H1 (cell line): ENCODE data around the gene URGCP. TPM values are rescaled to one million over a fixed set of nuclear protein-coding genes. Genes with fewer than 3 reads are reported as not detected.

Source experiments
- CTCF ChIA-PET: fragments of 300-600 bp; sonication (Branson Sonifier 250); formaldehyde crosslinking; loops from one replicate; lab custom pipeline; 2021; ENCODE audit not compliant: partially characterized antibody; lab: Charles Lee
- POLR2A ChIA-PET: fragments of 300-600 bp; sonication (Branson Sonifier 250); formaldehyde crosslinking; loops from one replicate; lab custom pipeline; 2021; ENCODE audit warnings: inconsistent platforms; ENCODE audit not compliant: partially characterized antibody; lab: Charles Lee
- DNase-seq, 2 experiments: peaks; one replicate each; pipeline versions ENCODE4 v3.0.0 to v3.0.0-alpha.2; 2010 to 2022; ENCODE audit warnings: low spot score in 2 of 2, low read depth in 1 of 2, mixed read lengths in 1 of 2
- FAIRE-seq: peaks from 2 replicates; lab custom pipeline; 2011; peaks lifted over from hg19 to GRCh38; lab: Jason Lieb, UNC
- H2AFZ ChIP-seq: 2 replicates; pipeline ENCODE4 v1.8.1; 2012; ENCODE audit warnings: low read length, inconsistent platforms
- H2AK5ac ChIP-seq: 2 replicates; pipeline ENCODE4 v1.6.1; 2013; ENCODE audit warnings: low read depth, low read length
- H2BK120ac ChIP-seq: replicated peaks from 2 replicates; pipeline ENCODE3; 2013; ENCODE audit warnings: low read depth, low read length, inconsistent platforms
- H2BK12ac ChIP-seq: 2 replicates; pipeline ENCODE4 v1.6.1; 2013; ENCODE audit warnings: low read depth, low read length
- H2BK15ac ChIP-seq: 2 replicates; pipeline ENCODE4 v1.6.1; 2013; ENCODE audit warnings: low read length
- H2BK20ac ChIP-seq: 2 replicates; pipeline ENCODE4 v1.6.1; 2013; ENCODE audit warnings: low read length
- H2BK5ac ChIP-seq: 2 replicates; pipeline ENCODE4 v1.6.1; 2013; ENCODE audit warnings: low read depth, low read length
- H3K14ac ChIP-seq: 2 replicates; pipeline ENCODE4 v1.6.1; 2013; ENCODE audit warnings: inconsistent platforms; ENCODE audit not compliant: insufficient read length
- H3K18ac ChIP-seq: 2 replicates; pipeline ENCODE4 v1.6.1; 2013; ENCODE audit warnings: low read length; ENCODE audit errors: extremely low read depth
- H3K23ac ChIP-seq: 2 replicates; pipeline ENCODE4 v1.6.1; 2013; ENCODE audit warnings: inconsistent platforms; ENCODE audit not compliant: insufficient read length
- H3K23me2 ChIP-seq: 2 replicates; pipeline ENCODE4 v1.6.1; 2013; ENCODE audit warnings: low read depth, low read length
- H3K27ac ChIP-seq: 2 replicates; pipeline ENCODE4 v1.6.1; 2011; ENCODE audit warnings: low read depth, low read length, inconsistent platforms
- H3K27me3 ChIP-seq, 4 experiments: replicated peaks in 1 of 4; 1 replicate in 1 of 4; 2 replicates in 3 of 4; pipeline versions ENCODE4 v1.6.1 to v1.8.1; 2011 to 2013; ENCODE audit warnings: low read length in 3 of 4, mild to moderate bottlenecking in 3 of 4, inconsistent platforms in 2 of 4, mixed read lengths in 2 of 4, moderate library complexity in 1 of 4; ENCODE audit not compliant: control insufficient read depth in 3 of 4, insufficient read depth in 3 of 4; ENCODE audit errors: extremely low read depth in 1 of 4
- H3K36me3 ChIP-seq, 4 experiments: 2 replicates each; pipeline versions ENCODE4 v1.6.1 to v1.8.1; 2011 to 2013; ENCODE audit warnings: mild to moderate bottlenecking in 4 of 4, low read length in 3 of 4, moderate library complexity in 2 of 4, control low read depth in 1 of 4, inconsistent platforms in 1 of 4; ENCODE audit not compliant: insufficient read depth in 4 of 4, control insufficient read depth in 2 of 4
- H3K4ac ChIP-seq: replicated peaks from 2 replicates; pipeline ENCODE3; 2013; ENCODE audit warnings: low read length, low read depth, mixed read lengths, inconsistent platforms; ENCODE audit not compliant: insufficient read length
- H3K4me1 ChIP-seq, 4 experiments: replicated peaks in 1 of 4; 1 replicate in 1 of 4; 2 replicates in 3 of 4; pipeline versions ENCODE4 v1.6.1 to v1.8.1; 2011 to 2013; ENCODE audit warnings: low read length in 3 of 4, inconsistent platforms in 2 of 4, mixed read lengths in 1 of 4; ENCODE audit not compliant: insufficient read depth in 4 of 4, control insufficient read depth in 3 of 4
- H3K4me2 ChIP-seq, 2 experiments: 2 replicates each; pipeline versions ENCODE4 v1.6.1 to v1.8.1; 2011 to 2013; ENCODE audit warnings: low read depth in 2 of 2, low read length in 2 of 2, control low read depth in 1 of 2, inconsistent platforms in 1 of 2, mild to moderate bottlenecking in 1 of 2; ENCODE audit not compliant: insufficient read depth in 1 of 2
- H3K4me3 ChIP-seq, 4 experiments: fragments of 200-600, 300-600 bp in 1 of 4; sonication (generic), shearing (Covaris generic), sonication (Bioruptor Twin) in 1 of 4; 2 replicates each; pipeline versions ENCODE4 v1.5.1 to v1.8.1; 2011 to 2016; ENCODE audit warnings: low read length in 4 of 4, low read depth in 3 of 4, control low read depth in 2 of 4, inconsistent platforms in 2 of 4, mild to moderate bottlenecking in 2 of 4, mixed read lengths in 1 of 4, moderate library complexity in 1 of 4; ENCODE audit not compliant: insufficient read depth in 2 of 4; ENCODE audit errors: extremely low read depth in 1 of 4
- H3K56ac ChIP-seq: replicated peaks from 2 replicates; pipeline ENCODE3; 2013; ENCODE audit warnings: low read depth, mild to moderate bottlenecking, mixed read lengths, low read length, inconsistent platforms; ENCODE audit not compliant: insufficient read length
- H3K79me1 ChIP-seq: 2 replicates; pipeline ENCODE4 v1.6.1; 2013; ENCODE audit warnings: low read depth, low read length, control low read depth
- H3K79me2 ChIP-seq, 2 experiments: 2 replicates each; pipeline versions ENCODE4 v1.6.1 to v1.8.1; 2012 to 2013; ENCODE audit warnings: low read length in 2 of 2, mild to moderate bottlenecking in 2 of 2, inconsistent platforms in 1 of 2; ENCODE audit not compliant: insufficient read depth in 2 of 2, control insufficient read depth in 1 of 2
- H3K9ac ChIP-seq, 4 experiments: replicated peaks in 1 of 4; 1 replicate in 1 of 4; 2 replicates in 3 of 4; pipeline versions ENCODE4 v1.6.1 to v1.8.1; 2011 to 2013; ENCODE audit warnings: low read depth in 3 of 4, low read length in 3 of 4, control low read depth in 2 of 4, mild to moderate bottlenecking in 2 of 4, moderate library complexity in 2 of 4, inconsistent platforms in 1 of 4; ENCODE audit errors: extremely low read depth in 1 of 4
- H3K9me3 ChIP-seq, 2 experiments: 2 replicates each; pipeline versions ENCODE4 v1.6.1 to v1.8.1; 2012 to 2013; ENCODE audit warnings: mild to moderate bottlenecking in 2 of 2, moderate library complexity in 2 of 2, control low read depth in 1 of 2, inconsistent platforms in 1 of 2, low read depth in 1 of 2, low read length in 1 of 2, mixed read lengths in 1 of 2; ENCODE audit not compliant: insufficient read depth in 2 of 2
- H4K20me1 ChIP-seq, 2 experiments: replicated peaks in 1 of 2; 2 replicates each; pipeline versions ENCODE3 to v1.8.1; 2011 to 2013; ENCODE audit warnings: inconsistent platforms in 2 of 2, low read length in 2 of 2, mild to moderate bottlenecking in 1 of 2; ENCODE audit not compliant: insufficient read depth in 2 of 2, control insufficient read depth in 1 of 2
- H4K5ac ChIP-seq: 2 replicates; pipeline ENCODE4 v1.6.1; 2013; ENCODE audit warnings: low read length, low read depth, mixed read lengths, inconsistent platforms; ENCODE audit not compliant: insufficient read length
- H4K8ac ChIP-seq: 2 replicates; pipeline ENCODE4 v1.8.0; 2013; ENCODE audit warnings: mild to moderate bottlenecking, moderate library complexity, low read length, inconsistent platforms; ENCODE audit not compliant: insufficient read depth; ENCODE audit errors: extremely low read depth
- H4K91ac ChIP-seq: replicated peaks from 2 replicates; pipeline ENCODE3; 2013; ENCODE audit warnings: low read length, mixed read lengths, inconsistent platforms; ENCODE audit not compliant: insufficient read length
- RBBP5 ChIP-seq: IDR thresholded peaks from 2 replicates; pipeline ENCODE4 v1.7.1; 2012; ENCODE audit warnings: low read depth, mild to moderate bottlenecking, inconsistent platforms, low read length, moderate library complexity, borderline replicate concordance
- WGBS, 2 experiments: shearing (Covaris generic) in 1 of 2; methylation state at CpG; one replicate each; pipeline versions ENCODE4 v1.1.6 to v1.1.7; 2013 to 2015; ENCODE audit warnings: low lambda C conversion rate in 2 of 2, mixed read lengths in 2 of 2, inconsistent platforms in 1 of 2, low coverage in 1 of 2, missing lambda C conversion rate in 1 of 2; ENCODE audit not compliant: insufficient replicate concordance in 2 of 2, insufficient coverage in 1 of 2, insufficient read length in 1 of 2; ENCODE audit errors: extremely low coverage in 1 of 2, missing lambda C conversion rate in 1 of 2; 5-methylcytosine and 5-hydroxymethylcytosine counted together
- polyA plus RNA-seq, 7 experiments: library from polyadenylated mRNA; depleted of rRNA in 3 of 7; stranded (reverse) in 5 of 7; unstranded in 2 of 7; fragments of >200 nt in 5 of 7; fragments of 200-250 nt in 2 of 7; gene quantifications; 1 replicate in 5 of 7; 2 replicates in 1 of 7; 4 replicates in 1 of 7; pipeline versions ENCODE4 v1.2.1 to v1.2.3, GENCODE V29; 2011 to 2013; ENCODE audit warnings: missing spikeins in 2 of 7, mixed read lengths in 2 of 7
- total RNA-seq: library from RNA; stranded (reverse); fragmentation: NEBNext Ultra II Directional; extraction: Animal tissue kit (Norgen Biotek cat#: 25700); gene quantifications from 2 replicates; pipeline ENCODE4 v1.2.1, GENCODE V29; 2021

Gene URGCP
- total and polyA plus RNA-seq, 2 of the 8 experiments (the other 6 are each of a cell fraction or from before 2014, with no cell fraction given): 9.0 to 18.7 TPM

GRCh38 chr7:43884209-43884608 is 22.2 kb downstream of the URGCP start:
- no peak overlapping the region for H3K23ac ChIP-seq

More at GRCh38 chr7:43884209-43884608, 22.2 kb downstream of the URGCP start:
- Histone ChIP-seq H3K27ac (no peak overlapping the region), H3K79me1 (no peaks in the 10 kb centered on the region), H4K5ac (no peak overlapping the region), H3K27me3 (no peaks in the 10 kb centered on the region), H3K4ac (no peak overlapping the region), H2AK5ac (no peak overlapping the region), H3K18ac (no peak overlapping the region), H3K4me2 (no peak overlapping the region), H2BK15ac (no peak overlapping the region), H2BK5ac (no peak overlapping the region), H4K20me1 (peaks cover 0 to 3% of the 10 kb centered on the region in 2 experiments), H4K91ac (no peak overlapping the region), H3K4me3 (no peak overlapping the region), H2BK12ac (no peak overlapping the region), H3K36me3 (no peaks in the 10 kb centered on the region; a peak in 1 of 8 replicates), H2AFZ (no peak overlapping the region), H2BK20ac (no peak overlapping the region), H3K4me1 (peaks cover 1 to 4% (median 2%) of the 10 kb centered on the region in 4 experiments; a peak in 3 of 7 replicates), H3K14ac (no peak overlapping the region), H3K56ac (no peak overlapping the region), H3K79me2 (no peaks in the 10 kb centered on the region), H3K23me2 (no peaks in the 10 kb centered on the region), H3K9ac (no peak overlapping the region), H2BK120ac (no peak overlapping the region), H3K9me3 (no peaks in the 10 kb centered on the region), H4K8ac (no peak overlapping the region)
- WGBS, 2 experiments: 80% methylated on average over 4 of the region's 4 CpGs; no CpG with 5 or more reads in 1 of the 2 experiments
- ChIA-PET POLR2A (no interaction called here), CTCF (interaction anchor here (0.7 kb wide), 1 partner anchor 1080 kb away, joined by 3 read pairs; no protein-coding TSS in a partner anchor)
- TF ChIP-seq RBBP5: no peak
- DNase-seq (no peak), FAIRE-seq (no peak)
